HG02571 (cell line): Measurements from ENCODE around the gene SYT2.
"Not testable (repeated sequence)": the region's sequence is repeated elsewhere in the genome, so short reads cannot be mapped to it uniquely, and the experiment has no call there.

Experiments
- ATAC-seq: cut with Tn5 transposase; IDR thresholded peaks from one replicate; pipeline ENCODE4 v1.9.1; 2021; ENCODE audit warnings: mild to moderate bottlenecking, moderate library complexity; ENCODE audit not compliant: unreplicated experiment

SYT2 gene

DNA sequence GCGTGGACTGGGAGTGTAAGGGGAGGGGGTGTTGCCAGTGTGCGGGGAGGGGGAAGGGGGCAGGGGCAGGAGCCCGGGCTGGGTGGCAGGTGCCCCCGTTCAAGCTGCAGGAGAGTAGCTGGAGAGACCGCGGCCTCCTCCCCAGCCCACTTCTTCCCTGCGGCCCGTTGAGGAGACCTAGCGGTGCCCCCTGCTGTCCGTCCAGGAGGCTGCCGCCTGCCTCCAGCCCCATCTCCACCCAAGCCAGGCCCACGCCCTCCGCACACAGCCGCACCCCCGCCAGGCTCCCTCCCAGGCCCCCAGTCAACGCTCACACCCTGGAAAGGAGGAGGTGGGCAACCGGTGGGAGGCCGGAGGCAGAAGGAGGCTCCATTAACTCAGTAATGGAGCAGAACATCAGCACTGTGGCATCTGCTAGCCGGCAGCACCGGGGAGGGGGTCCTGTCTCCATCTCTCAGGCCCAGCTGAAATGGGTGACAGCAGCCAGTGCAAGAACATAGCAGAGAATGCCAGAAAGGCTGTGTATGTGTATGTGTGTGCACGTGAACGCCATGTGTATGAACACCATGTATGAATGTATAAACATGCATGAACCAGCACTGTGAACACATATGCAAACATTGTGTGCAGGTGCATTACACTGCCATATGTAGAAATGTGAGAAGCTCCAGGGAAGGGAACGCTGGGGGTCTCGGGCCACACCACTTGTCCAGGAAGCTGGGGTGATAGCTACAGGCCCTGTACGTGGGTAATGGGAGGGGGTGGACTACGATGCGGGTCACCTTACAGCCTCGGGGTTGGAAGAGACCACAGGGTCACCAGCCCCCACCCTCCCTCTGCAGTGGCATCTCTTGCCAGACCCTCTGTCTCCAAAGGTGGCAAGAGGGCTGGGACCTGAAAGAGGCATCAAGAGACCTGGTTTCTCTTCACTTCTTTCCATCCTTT is 84.6 kb downstream of the SYT2 start:
- ATAC-seq: peak; percentile 61

DNA sequence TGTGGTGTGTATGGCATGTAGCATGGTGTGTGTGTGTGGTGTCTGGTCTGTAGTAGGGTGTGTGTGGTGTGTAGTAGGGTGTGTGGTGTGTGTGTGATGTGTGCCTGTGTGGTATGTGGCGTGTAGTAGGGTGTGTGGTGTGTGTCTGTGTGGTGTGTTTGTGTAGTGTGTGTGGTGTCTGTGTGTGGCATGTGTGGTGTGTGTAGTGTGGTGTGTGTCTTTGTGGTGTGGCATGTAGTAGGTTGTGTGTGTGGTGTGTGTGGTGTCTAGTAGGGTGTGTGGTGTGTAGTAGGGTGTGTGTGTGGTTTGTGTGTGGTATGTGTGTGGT is 85.5 kb downstream of the SYT2 start:
- no peak for ATAC-seq

- ATAC-seq: no peak
Observed at GRCh38 chr1:202624088-202624780, 86.0 kb downstream of the SYT2 start.

- not testable (repeated sequence) for ATAC-seq
Observed at GRCh38 chr1:202623476-202623875, 86.8 kb downstream of the SYT2 start.

GRCh38 chr1:202623075-202623474 is 87.2 kb downstream of the SYT2 start:
- ATAC-seq: no peak

- no peak for ATAC-seq
Observed at GRCh38 chr1:202622388-202622787, 87.9 kb downstream of the SYT2 start.

DNA sequence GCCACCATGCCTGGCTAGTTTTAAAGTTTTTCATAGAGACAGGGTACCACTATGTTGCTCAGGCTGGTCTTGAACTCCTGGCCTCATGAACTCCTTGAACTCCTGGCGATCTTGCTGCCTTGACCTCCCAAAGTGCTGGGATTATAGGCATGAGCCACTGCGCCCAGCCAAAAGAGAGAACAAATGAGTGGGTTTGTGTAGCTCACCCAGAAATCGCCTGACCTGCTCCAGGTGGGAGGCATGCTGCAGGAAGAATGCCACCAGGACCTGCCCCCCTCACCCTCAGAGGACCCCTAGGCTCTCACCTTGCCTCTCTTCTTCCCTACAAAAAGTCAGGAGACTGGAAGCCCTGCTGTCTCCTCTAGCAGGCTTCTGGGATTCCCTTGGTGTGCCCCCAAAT is 88.8 kb downstream of the SYT2 start:
- ATAC-seq: no peak

GRCh38 chr1:202620036-202620435 is 90.2 kb downstream of the SYT2 start:
- ATAC-seq: not testable (repeated sequence)

GRCh38 chr1:202619505-202619904 is 90.7 kb downstream of the SYT2 start:
- no peak for ATAC-seq

DNA sequence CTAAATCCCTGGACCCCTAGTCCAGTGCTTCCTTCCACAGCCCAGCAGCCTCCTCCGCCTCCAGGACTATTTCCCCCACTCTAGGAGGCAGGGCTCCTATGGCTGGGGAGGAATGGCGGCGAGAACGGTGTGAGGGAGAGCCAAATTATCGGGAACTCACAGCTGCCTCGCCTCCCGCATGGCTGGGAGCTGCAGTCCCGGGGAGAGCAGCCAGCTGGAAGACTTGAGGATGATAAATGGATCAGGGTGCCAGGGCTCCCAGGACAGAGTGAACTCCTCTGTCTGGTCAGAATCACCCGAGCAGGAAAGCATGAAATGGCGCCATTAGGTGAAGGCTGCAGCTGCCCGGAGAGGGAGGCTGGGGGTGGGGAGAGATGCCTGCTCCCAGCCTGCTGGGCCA is 91.2 kb downstream of the SYT2 start:
- ATAC-seq: not testable (repeated sequence)

GRCh38 chr1:202616355-202616915 is 93.8 kb downstream of the SYT2 start:
- peak; percentile 30 for ATAC-seq

GRCh38 chr1:202615501-202616354 is 94.5 kb downstream of the SYT2 start:
- peak; percentile 49 for ATAC-seq

GRCh38 chr1:202615208-202615500 is 95.1 kb downstream of the SYT2 start:
- ATAC-seq: not testable (repeated sequence)

- not testable (repeated sequence) for ATAC-seq
Observed at GRCh38 chr1:202614363-202615207, 95.7 kb downstream of the SYT2 start.

GRCh38 chr1:202613571-202613970 is 96.7 kb downstream of the SYT2 start:
- ATAC-seq: no peak

DNA sequence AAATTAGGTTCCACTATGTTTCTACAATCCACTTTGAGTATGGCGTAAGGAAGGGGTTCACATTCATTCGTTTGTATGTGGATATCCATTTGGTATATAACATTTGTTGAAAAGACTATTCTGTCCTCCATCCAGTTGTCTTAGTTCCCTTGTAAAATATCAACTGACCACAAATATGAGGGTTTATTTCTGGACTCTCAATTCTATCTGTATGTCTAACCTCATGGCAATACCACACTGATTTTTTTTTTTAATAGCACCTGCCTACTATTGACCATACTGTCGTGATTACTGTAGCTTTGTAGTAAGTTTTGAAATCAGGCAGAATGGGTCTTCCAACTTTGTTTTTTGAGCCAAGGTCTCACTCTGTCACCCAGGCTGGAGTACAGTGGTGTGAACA is 98.2 kb downstream of the SYT2 start:
- ATAC-seq: not testable (repeated sequence)

GRCh38 chr1:202605515-202605914 is 104.7 kb downstream of the SYT2 start:
- no peak for ATAC-seq

- ATAC-seq: no peak
Observed at GRCh38 chr1:202603435-202603834, 106.8 kb downstream of the SYT2 start.

GRCh38 chr1:202600432-202601041 is 109.7 kb downstream of the SYT2 start:
- ATAC-seq: no peak
